ENCODE measurements around the gene SART1. TPM values are rescaled to one million over a fixed set of nuclear protein-coding genes. Genes with fewer than 3 reads are reported as not detected.

SART1 gene, protein sequence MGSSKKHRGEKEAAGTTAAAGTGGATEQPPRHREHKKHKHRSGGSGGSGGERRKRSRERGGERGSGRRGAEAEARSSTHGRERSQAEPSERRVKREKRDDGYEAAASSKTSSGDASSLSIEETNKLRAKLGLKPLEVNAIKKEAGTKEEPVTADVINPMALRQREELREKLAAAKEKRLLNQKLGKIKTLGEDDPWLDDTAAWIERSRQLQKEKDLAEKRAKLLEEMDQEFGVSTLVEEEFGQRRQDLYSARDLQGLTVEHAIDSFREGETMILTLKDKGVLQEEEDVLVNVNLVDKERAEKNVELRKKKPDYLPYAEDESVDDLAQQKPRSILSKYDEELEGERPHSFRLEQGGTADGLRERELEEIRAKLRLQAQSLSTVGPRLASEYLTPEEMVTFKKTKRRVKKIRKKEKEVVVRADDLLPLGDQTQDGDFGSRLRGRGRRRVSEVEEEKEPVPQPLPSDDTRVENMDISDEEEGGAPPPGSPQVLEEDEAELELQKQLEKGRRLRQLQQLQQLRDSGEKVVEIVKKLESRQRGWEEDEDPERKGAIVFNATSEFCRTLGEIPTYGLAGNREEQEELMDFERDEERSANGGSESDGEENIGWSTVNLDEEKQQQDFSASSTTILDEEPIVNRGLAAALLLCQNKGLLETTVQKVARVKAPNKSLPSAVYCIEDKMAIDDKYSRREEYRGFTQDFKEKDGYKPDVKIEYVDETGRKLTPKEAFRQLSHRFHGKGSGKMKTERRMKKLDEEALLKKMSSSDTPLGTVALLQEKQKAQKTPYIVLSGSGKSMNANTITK
- 22.4 and 25.3 TPM in 2 replicates for total RNA-seq

DNA sequence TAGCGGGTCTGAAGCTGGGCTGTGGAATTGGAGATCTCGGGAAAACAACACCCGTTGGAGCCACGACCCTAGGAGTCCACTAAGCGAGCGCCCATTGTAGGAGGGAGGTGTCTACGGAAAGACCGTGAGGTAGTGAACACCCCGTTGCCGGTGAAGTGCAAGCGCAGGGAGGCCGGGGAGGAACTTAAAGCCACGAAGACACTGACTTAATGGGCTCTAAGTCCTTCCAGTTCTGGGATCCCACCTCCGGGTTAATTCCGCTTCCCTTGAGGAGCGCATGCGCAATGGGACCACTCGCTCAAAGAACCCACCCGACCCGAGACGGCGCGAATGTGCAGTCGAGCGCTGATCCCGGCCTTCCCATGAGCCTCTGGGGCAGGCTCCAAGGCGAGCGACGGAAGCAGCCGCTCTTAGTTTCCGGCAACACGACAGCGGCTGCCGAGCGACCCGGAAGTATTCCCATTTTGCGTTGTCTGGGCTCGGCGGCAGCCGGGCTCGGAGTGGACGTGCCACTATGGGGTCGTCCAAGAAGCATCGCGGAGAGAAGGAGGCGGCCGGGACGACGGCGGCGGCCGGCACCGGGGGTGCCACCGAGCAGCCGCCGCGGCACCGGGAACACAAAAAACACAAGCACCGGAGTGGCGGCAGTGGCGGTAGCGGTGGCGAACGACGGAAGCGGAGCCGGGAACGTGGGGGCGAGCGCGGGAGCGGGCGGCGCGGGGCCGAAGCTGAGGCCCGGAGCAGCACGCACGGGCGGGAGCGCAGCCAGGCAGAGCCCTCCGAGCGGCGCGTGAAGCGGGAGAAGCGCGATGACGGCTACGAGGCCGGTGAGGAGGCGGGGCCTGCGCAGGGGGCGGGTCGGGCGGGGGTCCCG is at the start of gene SART1:
TSS of gene SART1 (plus strand) at position 468 of the 874 bp plus-strand sequence. CDS start at position 515, 47 bp downstream.
- H3K79me2 ChIP-seq (ENCODE audit: insufficient read depth, low read length) = peaks cover 51% of the 10 kb centered on the region
- H3K4me3 ChIP-seq (ENCODE audit: insufficient read depth, low read length) = peak within 1 kb of the TSS; percentile 92
- peak within 1 kb of the TSS; percentile 84 for H3K4me2 ChIP-seq (ENCODE audit: insufficient read depth, low read length)
- TF ChIP-seq, protein P1, sequence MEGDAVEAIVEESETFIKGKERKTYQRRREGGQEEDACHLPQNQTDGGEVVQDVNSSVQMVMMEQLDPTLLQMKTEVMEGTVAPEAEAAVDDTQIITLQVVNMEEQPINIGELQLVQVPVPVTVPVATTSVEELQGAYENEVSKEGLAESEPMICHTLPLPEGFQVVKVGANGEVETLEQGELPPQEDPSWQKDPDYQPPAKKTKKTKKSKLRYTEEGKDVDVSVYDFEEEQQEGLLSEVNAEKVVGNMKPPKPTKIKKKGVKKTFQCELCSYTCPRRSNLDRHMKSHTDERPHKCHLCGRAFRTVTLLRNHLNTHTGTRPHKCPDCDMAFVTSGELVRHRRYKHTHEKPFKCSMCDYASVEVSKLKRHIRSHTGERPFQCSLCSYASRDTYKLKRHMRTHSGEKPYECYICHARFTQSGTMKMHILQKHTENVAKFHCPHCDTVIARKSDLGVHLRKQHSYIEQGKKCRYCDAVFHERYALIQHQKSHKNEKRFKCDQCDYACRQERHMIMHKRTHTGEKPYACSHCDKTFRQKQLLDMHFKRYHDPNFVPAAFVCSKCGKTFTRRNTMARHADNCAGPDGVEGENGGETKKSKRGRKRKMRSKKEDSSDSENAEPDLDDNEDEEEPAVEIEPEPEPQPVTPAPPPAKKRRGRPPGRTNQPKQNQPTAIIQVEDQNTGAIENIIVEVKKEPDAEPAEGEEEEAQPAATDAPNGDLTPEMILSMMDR (IDR thresholded peaks at IDR 0.05; ENCODE audit: extremely low read depth, low read depth, low read length) = no peak
- DNase-seq (ENCODE audit: insufficient read length, low spot score, missing footprints) = peak; percentile 100
- H3K9me3 ChIP-seq (ENCODE audit: low read depth, low read length) = no peaks in the 10 kb centered on the region
- H4K20me1 ChIP-seq (ENCODE audit: insufficient read depth, low read length) = peaks cover 13% of the 10 kb centered on the region
- H3K27ac ChIP-seq (ENCODE audit: low read depth, low read length) = peak within 1 kb of the TSS; percentile 92
- no peaks in the 10 kb centered on the region for H3K27me3 ChIP-seq (ENCODE audit: insufficient read depth, low read length)
- peaks cover 29% of the 10 kb centered on the region for H3K36me3 ChIP-seq (ENCODE audit: insufficient read depth, low read length)
- peaks cover 16% of the 10 kb centered on the region for H3K4me1 ChIP-seq (ENCODE audit: insufficient read depth, low read length)
- peak within 1 kb of the TSS; percentile 97 for H2AFZ ChIP-seq (ENCODE audit: low read length)

DNA sequence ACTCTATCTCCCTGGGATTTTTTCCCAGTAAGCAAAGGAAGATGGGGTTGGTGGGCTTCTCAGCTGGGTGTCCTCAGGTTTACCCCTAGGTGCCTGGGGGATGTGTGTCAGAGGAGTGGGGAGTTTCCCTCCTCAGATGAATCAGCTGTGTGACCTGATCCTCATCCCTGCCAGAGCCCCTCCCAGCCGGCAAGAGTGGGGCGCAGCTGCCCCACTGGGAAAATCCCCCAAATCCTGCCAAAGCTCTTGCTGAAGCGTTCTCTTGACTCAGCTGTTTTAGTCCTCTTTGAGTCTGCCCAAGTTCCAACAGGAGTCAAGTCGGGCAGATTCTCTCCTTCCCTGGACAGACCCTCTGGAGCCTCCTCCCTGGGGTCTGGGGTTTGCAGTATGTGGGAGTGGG is 48.7 kb upstream of the SART1 start:
- TF ChIP-seq, protein P1 (IDR thresholded peaks at IDR 0.05; ENCODE audit: extremely low read depth, low read depth, low read length) = no peak
- Histone ChIP-seq H3K27ac (ENCODE audit: low read depth, low read length) (peak overlapping the region; percentile 96), H4K20me1 (ENCODE audit: insufficient read depth, low read length) (no peaks in the 10 kb centered on the region), H3K36me3 (ENCODE audit: insufficient read depth, low read length) (peaks cover 7% of the 10 kb centered on the region), H3K4me2 (ENCODE audit: insufficient read depth, low read length) (peak overlapping the region; percentile 42), H3K9me3 (ENCODE audit: low read depth, low read length) (no peaks in the 10 kb centered on the region), H3K4me1 (ENCODE audit: insufficient read depth, low read length) (peaks cover 65% of the 10 kb centered on the region), H3K4me3 (ENCODE audit: insufficient read depth, low read length) (peak overlapping the region; percentile 21), H3K79me2 (ENCODE audit: insufficient read depth, low read length) (peaks cover 28% of the 10 kb centered on the region), H3K27me3 (ENCODE audit: insufficient read depth, low read length) (no peaks in the 10 kb centered on the region), H2AFZ (ENCODE audit: low read length) (no peak overlapping the region)
- DNase-seq (ENCODE audit: insufficient read length, low spot score, missing footprints) = peak; percentile 96

DNA sequence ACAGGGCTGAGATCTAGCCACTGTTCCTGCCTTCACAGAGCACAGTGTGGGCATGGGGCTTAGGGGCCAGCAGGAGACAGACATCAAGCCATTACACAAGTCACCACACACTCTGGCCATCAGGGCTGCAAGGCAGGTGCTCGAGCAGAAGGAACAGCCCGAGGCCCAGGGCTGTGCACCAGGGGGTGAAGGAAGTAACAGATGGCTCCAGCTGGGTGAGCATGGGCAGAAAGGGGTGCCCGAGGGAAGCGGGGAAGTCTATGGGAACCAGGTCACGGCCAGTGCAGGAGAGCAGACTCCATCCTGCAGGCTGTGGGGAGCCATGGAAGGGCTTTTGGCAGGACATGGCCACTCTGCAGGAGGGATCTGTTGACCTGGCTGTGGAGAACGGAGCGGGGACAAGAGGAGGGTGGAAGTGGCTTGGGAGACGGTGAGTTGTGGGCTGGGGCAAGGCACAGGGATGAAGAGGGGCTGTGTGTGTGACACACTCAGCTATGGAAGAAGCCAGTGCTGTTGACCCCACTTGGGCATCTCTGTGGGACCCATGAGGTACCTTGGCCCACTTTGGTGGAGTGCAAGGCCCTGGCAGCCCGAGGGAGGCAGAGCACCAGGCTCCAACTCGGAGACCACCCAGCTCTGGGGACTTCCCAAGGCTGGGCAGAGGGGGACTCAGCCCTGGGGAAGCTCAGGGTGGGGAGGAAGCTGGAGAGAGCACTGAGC is 46.3 kb upstream of the SART1 start:
- Histone ChIP-seq H2AFZ (ENCODE audit: low read length) (no peak overlapping the region), H3K27me3 (ENCODE audit: insufficient read depth, low read length) (no peaks in the 10 kb centered on the region), H3K4me2 (ENCODE audit: insufficient read depth, low read length) (peak overlapping the region; percentile 82), H3K4me3 (ENCODE audit: insufficient read depth, low read length) (peak overlapping the region; percentile 27), H4K20me1 (ENCODE audit: insufficient read depth, low read length) (no peaks in the 10 kb centered on the region), H3K9me3 (ENCODE audit: low read depth, low read length) (no peaks in the 10 kb centered on the region), H3K36me3 (ENCODE audit: insufficient read depth, low read length) (peaks cover 7% of the 10 kb centered on the region), H3K27ac (ENCODE audit: low read depth, low read length) (peak overlapping the region; percentile 95), H3K79me2 (ENCODE audit: insufficient read depth, low read length) (peaks cover 47% of the 10 kb centered on the region), H3K4me1 (ENCODE audit: insufficient read depth, low read length) (peaks cover 74% of the 10 kb centered on the region)
- peak; percentile 88 for DNase-seq (ENCODE audit: insufficient read length, low spot score, missing footprints)
- TF ChIP-seq, protein P1 (IDR thresholded peaks at IDR 0.05; ENCODE audit: extremely low read depth, low read depth, low read length) = no peak
